ENCODE results near the gene MARCHF10. TPM values are rescaled to one million over a fixed set of nuclear protein-coding genes. Genes with fewer than 3 reads are reported as not detected.

Gene MARCHF10
- total RNA-seq, 1 experiment from 2014 or later: not detected

DNA sequence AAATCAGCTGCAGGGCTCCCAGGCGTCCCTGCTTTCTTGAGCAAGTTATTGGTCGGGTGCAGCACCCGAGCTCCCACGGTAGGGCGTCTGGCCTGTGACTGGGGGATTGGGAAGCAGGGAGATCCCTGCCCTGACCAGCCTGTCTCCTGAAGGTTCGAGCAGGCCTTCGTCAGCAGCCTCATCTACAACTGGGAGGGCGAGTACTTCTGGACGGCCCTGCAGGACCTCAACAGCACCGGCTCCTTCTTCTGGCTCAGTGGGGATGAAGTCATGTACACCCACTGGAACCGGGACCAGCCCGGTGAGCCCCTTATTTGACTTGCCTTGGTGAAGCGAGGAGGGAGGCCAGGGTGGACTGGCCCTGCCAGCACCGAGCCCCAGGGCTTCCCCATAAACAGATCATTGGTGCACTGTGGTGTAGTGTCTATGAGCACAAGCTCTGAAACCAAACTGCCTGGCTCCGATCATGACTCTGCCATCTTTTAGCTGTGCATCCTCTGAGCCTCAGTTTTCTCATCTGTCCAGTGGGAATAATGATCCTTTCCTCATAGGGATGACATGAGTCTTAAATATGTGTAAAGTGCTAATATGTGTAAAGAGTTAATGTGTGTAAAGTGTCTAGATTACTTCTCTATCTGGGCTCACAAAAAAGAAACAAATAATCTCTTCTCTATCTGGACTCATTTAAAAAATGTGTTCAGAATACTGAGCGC is 131.7 kb downstream of the MARCHF10 start:
- Histone ChIP-seq H3K4me3 (replicated peaks in 1 of 2; ENCODE audit: low read depth in 1 of 2, low read length in 2 of 2) (no peak overlapping the region), H3K27me3 (ENCODE audit: insufficient read depth, low read length) (no peaks in the 10 kb centered on the region), H3K9me2 (ENCODE audit: insufficient read depth) (no peaks in the 10 kb centered on the region), H3K27ac (ENCODE audit: low read depth, low read length) (no peak overlapping the region), H3K4me1 (ENCODE audit: control insufficient read depth in 1 of 2, insufficient read depth in 2 of 2, low read length in 2 of 2) (peaks cover 9 to 11% of the 10 kb centered on the region in 2 experiments; a peak in 3 of 4 replicates), H4K20me1 (ENCODE audit: insufficient read depth) (no peaks in the 10 kb centered on the region), H3K79me2 (ENCODE audit: insufficient read depth, low read length) (no peaks in the 10 kb centered on the region), H2AFZ (ENCODE audit: low read depth, low read length, poor library complexity, severe bottlenecking) (no peak overlapping the region), H3K36me3 (ENCODE audit: control insufficient read depth in 1 of 2, insufficient read depth in 2 of 2, low read length in 2 of 2) (no peaks in the 10 kb centered on the region), H3K9ac (ENCODE audit: low read length) (no peak overlapping the region), H3K9me3 (ENCODE audit: control insufficient read depth in 1 of 2, insufficient read depth in 1 of 2, low read depth in 1 of 2, low read length in 2 of 2) (no peaks in the 10 kb centered on the region), H3K4me2 (ENCODE audit: low read length) (no peak overlapping the region)
- TF ChIP-seq SRF (IDR thresholded peaks at IDR 0.05; ENCODE audit: low read depth) (no peak), YY1 (IDR thresholded peaks at IDR 0.05; ENCODE audit: extremely low read depth, insufficient replicate concordance, low read depth, low read length) (no peak), SP1 (IDR thresholded peaks at IDR 0.05; ENCODE audit: low read depth) (no peak), EGR1 (IDR thresholded peaks at IDR 0.05; ENCODE audit: low read depth) (no peak), ZNF274 (IDR thresholded peaks at IDR 0.05; ENCODE audit: low read depth, low read length) (no peak), MAX (IDR thresholded peaks at IDR 0.05) (no peak), JUND (IDR thresholded peaks at IDR 0.05) (no peak), ZFX (IDR thresholded peaks at IDR 0.05) (no peak), POLR2A (IDR thresholded peaks at IDR 0.05; ENCODE audit: borderline replicate concordance, extremely low read depth, insufficient read depth, insufficient read length) (no peak), POLR2AphosphoS5 (IDR thresholded peaks at IDR 0.05; ENCODE audit: low read depth, low read length) (no peak), EZH2 (IDR thresholded peaks at IDR 0.05) (no peak), FOSL1 (IDR thresholded peaks at IDR 0.05; ENCODE audit: low read depth) (no peak)
- TF ChIP-seq, protein P1, sequence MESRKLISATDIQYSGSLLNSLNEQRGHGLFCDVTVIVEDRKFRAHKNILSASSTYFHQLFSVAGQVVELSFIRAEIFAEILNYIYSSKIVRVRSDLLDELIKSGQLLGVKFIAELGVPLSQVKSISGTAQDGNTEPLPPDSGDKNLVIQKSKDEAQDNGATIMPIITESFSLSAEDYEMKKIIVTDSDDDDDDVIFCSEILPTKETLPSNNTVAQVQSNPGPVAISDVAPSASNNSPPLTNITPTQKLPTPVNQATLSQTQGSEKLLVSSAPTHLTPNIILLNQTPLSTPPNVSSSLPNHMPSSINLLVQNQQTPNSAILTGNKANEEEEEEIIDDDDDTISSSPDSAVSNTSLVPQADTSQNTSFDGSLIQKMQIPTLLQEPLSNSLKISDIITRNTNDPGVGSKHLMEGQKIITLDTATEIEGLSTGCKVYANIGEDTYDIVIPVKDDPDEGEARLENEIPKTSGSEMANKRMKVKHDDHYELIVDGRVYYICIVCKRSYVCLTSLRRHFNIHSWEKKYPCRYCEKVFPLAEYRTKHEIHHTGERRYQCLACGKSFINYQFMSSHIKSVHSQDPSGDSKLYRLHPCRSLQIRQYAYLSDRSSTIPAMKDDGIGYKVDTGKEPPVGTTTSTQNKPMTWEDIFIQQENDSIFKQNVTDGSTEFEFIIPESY (IDR thresholded peaks at IDR 0.05; ENCODE audit: extremely low read depth, insufficient replicate concordance, low read length): no peak
- TF ChIP-seq, protein P2, sequence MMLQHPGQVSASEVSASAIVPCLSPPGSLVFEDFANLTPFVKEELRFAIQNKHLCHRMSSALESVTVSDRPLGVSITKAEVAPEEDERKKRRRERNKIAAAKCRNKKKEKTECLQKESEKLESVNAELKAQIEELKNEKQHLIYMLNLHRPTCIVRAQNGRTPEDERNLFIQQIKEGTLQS (IDR thresholded peaks at IDR 0.05): no peak
- TF ChIP-seq, protein P3, sequence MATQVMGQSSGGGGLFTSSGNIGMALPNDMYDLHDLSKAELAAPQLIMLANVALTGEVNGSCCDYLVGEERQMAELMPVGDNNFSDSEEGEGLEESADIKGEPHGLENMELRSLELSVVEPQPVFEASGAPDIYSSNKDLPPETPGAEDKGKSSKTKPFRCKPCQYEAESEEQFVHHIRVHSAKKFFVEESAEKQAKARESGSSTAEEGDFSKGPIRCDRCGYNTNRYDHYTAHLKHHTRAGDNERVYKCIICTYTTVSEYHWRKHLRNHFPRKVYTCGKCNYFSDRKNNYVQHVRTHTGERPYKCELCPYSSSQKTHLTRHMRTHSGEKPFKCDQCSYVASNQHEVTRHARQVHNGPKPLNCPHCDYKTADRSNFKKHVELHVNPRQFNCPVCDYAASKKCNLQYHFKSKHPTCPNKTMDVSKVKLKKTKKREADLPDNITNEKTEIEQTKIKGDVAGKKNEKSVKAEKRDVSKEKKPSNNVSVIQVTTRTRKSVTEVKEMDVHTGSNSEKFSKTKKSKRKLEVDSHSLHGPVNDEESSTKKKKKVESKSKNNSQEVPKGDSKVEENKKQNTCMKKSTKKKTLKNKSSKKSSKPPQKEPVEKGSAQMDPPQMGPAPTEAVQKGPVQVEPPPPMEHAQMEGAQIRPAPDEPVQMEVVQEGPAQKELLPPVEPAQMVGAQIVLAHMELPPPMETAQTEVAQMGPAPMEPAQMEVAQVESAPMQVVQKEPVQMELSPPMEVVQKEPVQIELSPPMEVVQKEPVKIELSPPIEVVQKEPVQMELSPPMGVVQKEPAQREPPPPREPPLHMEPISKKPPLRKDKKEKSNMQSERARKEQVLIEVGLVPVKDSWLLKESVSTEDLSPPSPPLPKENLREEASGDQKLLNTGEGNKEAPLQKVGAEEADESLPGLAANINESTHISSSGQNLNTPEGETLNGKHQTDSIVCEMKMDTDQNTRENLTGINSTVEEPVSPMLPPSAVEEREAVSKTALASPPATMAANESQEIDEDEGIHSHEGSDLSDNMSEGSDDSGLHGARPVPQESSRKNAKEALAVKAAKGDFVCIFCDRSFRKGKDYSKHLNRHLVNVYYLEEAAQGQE (IDR thresholded peaks at IDR 0.05; ENCODE audit: low read depth): no peak
- DNase-seq (ENCODE audit: low read depth, low spot score) (no peak), ATAC-seq (no peak)
- intact Hi-C loops (cut with micrococcal nuclease): loop anchor here (10.0 kb wide), 1 partner anchor 408 kb away; no protein-coding TSS in a partner anchor
- ChIA-PET POLR2A (no interaction called here), RAD21 (ENCODE audit: low non-redundant PET in 1 of 2, low total read pairs in 2 of 2, uncharacterized antibody in 2 of 2, unreplicated experiment in 2 of 2) (no interaction called here), CTCF (no interaction called here)
- no TSS peak for BruUV-seq (replicated peaks)
